PFSK-1 (cell line): ENCODE data around the gene QRFPR.

Experiments
- POLR2AphosphoS5 ChIP-seq: IDR thresholded peaks from 2 replicates; pipeline ENCODE4 v1.6.1; 2012; ENCODE audit warnings: low read depth, mild to moderate bottlenecking, control low read depth, low read length, moderate library complexity
- SIN3A ChIP-seq: IDR thresholded peaks from 2 replicates; pipeline ENCODE4 v1.6.1; 2012; ENCODE audit warnings: mild to moderate bottlenecking, low read length, moderate library complexity, borderline replicate concordance; ENCODE audit not compliant: insufficient read depth
- TAF1 ChIP-seq: IDR thresholded peaks from 2 replicates; pipeline ENCODE4 v1.6.1; 2012; ENCODE audit warnings: low read length, control low read depth, borderline replicate concordance; ENCODE audit not compliant: insufficient read depth
- TF ChIP-seq, protein P1 (sequence below), 2 experiments: IDR thresholded peaks; 2 replicates each; pipeline versions ENCODE4 v1.6.1 to v1.8.0; 2011 to 2012; ENCODE audit warnings: low read depth in 2 of 2, low read length in 2 of 2, control low read depth in 1 of 2, inconsistent platforms in 1 of 2, mild to moderate bottlenecking in 1 of 2, moderate library complexity in 1 of 2; ENCODE audit not compliant: insufficient read depth in 1 of 2

DNA sequence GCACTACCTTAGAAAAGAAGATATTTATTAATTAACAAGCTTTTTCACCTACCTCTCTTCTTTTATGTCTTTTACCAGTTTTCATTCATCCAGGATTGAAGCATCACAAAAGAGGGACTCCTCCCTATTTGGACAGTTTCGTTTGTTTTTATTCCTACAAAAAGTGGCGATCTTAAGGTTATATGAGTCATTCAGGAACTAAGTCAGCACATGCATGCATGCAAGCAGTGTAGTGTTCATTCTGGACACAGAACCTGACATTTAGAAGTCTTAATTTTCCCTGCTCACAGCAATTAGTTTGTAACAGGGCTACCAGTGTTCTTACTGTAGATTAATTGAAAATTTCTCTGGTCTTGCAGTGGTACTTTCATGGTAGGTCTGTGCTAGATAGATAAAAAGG is 47.9 kb upstream of the QRFPR start:
- TF ChIP-seq, protein P1, sequence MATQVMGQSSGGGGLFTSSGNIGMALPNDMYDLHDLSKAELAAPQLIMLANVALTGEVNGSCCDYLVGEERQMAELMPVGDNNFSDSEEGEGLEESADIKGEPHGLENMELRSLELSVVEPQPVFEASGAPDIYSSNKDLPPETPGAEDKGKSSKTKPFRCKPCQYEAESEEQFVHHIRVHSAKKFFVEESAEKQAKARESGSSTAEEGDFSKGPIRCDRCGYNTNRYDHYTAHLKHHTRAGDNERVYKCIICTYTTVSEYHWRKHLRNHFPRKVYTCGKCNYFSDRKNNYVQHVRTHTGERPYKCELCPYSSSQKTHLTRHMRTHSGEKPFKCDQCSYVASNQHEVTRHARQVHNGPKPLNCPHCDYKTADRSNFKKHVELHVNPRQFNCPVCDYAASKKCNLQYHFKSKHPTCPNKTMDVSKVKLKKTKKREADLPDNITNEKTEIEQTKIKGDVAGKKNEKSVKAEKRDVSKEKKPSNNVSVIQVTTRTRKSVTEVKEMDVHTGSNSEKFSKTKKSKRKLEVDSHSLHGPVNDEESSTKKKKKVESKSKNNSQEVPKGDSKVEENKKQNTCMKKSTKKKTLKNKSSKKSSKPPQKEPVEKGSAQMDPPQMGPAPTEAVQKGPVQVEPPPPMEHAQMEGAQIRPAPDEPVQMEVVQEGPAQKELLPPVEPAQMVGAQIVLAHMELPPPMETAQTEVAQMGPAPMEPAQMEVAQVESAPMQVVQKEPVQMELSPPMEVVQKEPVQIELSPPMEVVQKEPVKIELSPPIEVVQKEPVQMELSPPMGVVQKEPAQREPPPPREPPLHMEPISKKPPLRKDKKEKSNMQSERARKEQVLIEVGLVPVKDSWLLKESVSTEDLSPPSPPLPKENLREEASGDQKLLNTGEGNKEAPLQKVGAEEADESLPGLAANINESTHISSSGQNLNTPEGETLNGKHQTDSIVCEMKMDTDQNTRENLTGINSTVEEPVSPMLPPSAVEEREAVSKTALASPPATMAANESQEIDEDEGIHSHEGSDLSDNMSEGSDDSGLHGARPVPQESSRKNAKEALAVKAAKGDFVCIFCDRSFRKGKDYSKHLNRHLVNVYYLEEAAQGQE (IDR thresholded peaks at IDR 0.05; ENCODE audit: insufficient read depth in 1 of 2, low read depth in 2 of 2, low read length in 2 of 2), result no peak
- TF ChIP-seq POLR2AphosphoS5, result no peak
- no peak for TF ChIP-seq TAF1
- no peak for TF ChIP-seq SIN3A
